H9 (cell line): ENCODE measurements around the gene ANKH. TPM values are rescaled to one million over a fixed set of nuclear protein-coding genes. Genes with fewer than 3 reads are reported as not detected.

Experiments
- DNase-seq: peaks from one replicate; pipeline ENCODE4 v3.0.0-alpha.2; 2017
- H2AFZ ChIP-seq: one replicate; pipeline ENCODE4 v1.6.1; 2013; ENCODE audit warnings: mild to moderate bottlenecking, low read length, control low read depth, moderate library complexity
- H2AK5ac ChIP-seq: 2 replicates; pipeline ENCODE4 v1.6.1; 2013; ENCODE audit warnings: low read length, control low read depth, mixed read lengths; ENCODE audit not compliant: insufficient read length
- H2BK120ac ChIP-seq: one replicate; pipeline ENCODE4 v1.6.1; 2013; ENCODE audit warnings: low read depth, mild to moderate bottlenecking, low read length, control low read depth, inconsistent platforms; ENCODE audit not compliant: poor library complexity, severe bottlenecking
- H2BK12ac ChIP-seq: 2 replicates; pipeline ENCODE4 v1.6.1; 2013; ENCODE audit warnings: low read length, control low read depth, mixed read lengths, low read depth; ENCODE audit not compliant: insufficient read length
- H2BK15ac ChIP-seq: 2 replicates; pipeline ENCODE4 v1.6.1; 2013; ENCODE audit warnings: low read depth, low read length, control low read depth
- H2BK20ac ChIP-seq: one replicate; pipeline ENCODE4 v1.6.1; 2013; ENCODE audit warnings: low read depth, mild to moderate bottlenecking, low read length, control low read depth, inconsistent platforms; ENCODE audit not compliant: poor library complexity, severe bottlenecking
- H2BK5ac ChIP-seq: 2 replicates; pipeline ENCODE4 v1.6.1; 2013; ENCODE audit warnings: low read length, control low read depth, mixed read lengths; ENCODE audit not compliant: insufficient read length
- H3K14ac ChIP-seq: 2 replicates; pipeline ENCODE4 v1.6.1; 2013; ENCODE audit warnings: low read length, control low read depth; ENCODE audit not compliant: insufficient read depth
- H3K18ac ChIP-seq: 2 replicates; pipeline ENCODE4 v1.6.1; 2013; ENCODE audit warnings: low read depth, mild to moderate bottlenecking, mixed read lengths, low read length, control low read depth; ENCODE audit not compliant: insufficient read length
- H3K23ac ChIP-seq: 2 replicates; pipeline ENCODE4 v1.6.1; 2013; ENCODE audit warnings: low read length, control low read depth, mixed read lengths, low read depth; ENCODE audit not compliant: insufficient read length
- H3K23me2 ChIP-seq: 2 replicates; pipeline ENCODE4 v1.6.1; 2013; ENCODE audit warnings: low read depth, mild to moderate bottlenecking, mixed read lengths, low read length, control low read depth; ENCODE audit not compliant: insufficient read length, poor library complexity, severe bottlenecking
- H3K27ac ChIP-seq: 2 replicates; pipeline ENCODE4 v1.5.1; 2013; ENCODE audit warnings: low read length, control low read depth, mixed read lengths, low read depth; ENCODE audit not compliant: insufficient read length
- H3K27me3 ChIP-seq: 2 replicates; pipeline ENCODE4 v1.6.1; 2013; ENCODE audit warnings: low read length, control low read depth, inconsistent platforms; ENCODE audit not compliant: insufficient read depth
- H3K4ac ChIP-seq: 2 replicates; pipeline ENCODE4 v1.6.1; 2013; ENCODE audit warnings: low read depth, mild to moderate bottlenecking, control low read depth, inconsistent platforms, low read length, moderate library complexity
- H3K4me1 ChIP-seq: 2 replicates; pipeline ENCODE4 v1.6.1; 2013; ENCODE audit warnings: low read length, control low read depth, inconsistent platforms; ENCODE audit not compliant: insufficient read depth
- H3K4me2 ChIP-seq: 2 replicates; pipeline ENCODE4 v1.6.1; 2013; ENCODE audit warnings: low read length, control low read depth, mixed read lengths; ENCODE audit not compliant: insufficient read length, insufficient read depth
- H3K56ac ChIP-seq: 2 replicates; pipeline ENCODE4 v1.6.1; 2013; ENCODE audit warnings: low read depth, mild to moderate bottlenecking, mixed read lengths, low read length, control low read depth; ENCODE audit not compliant: insufficient read length
- H3K79me1 ChIP-seq: 2 replicates; pipeline ENCODE4 v1.6.1; 2013; ENCODE audit warnings: low read depth, mild to moderate bottlenecking, moderate library complexity, low read length, control low read depth, inconsistent platforms; ENCODE audit not compliant: insufficient read depth, poor library complexity, severe bottlenecking
- H3K79me2 ChIP-seq: 2 replicates; pipeline ENCODE4 v1.6.1; 2013; ENCODE audit warnings: low read length, control low read depth, inconsistent platforms; ENCODE audit not compliant: insufficient read depth
- H3K9ac ChIP-seq: 2 replicates; pipeline ENCODE4 v1.6.1; 2013; ENCODE audit warnings: low read length, control low read depth, mixed read lengths; ENCODE audit not compliant: insufficient read length; ENCODE audit errors: extremely low read depth
- H3K9me3 ChIP-seq: one replicate; pipeline ENCODE4 v1.6.1; 2013; ENCODE audit warnings: low read depth, low read length, inconsistent platforms; ENCODE audit not compliant: control insufficient read depth
- H3T11ph ChIP-seq: one replicate; pipeline ENCODE4 v1.6.1; 2013; ENCODE audit warnings: mild to moderate bottlenecking, low read length, control low read depth, inconsistent platforms
- H4K20me1 ChIP-seq: one replicate; pipeline ENCODE4 v1.6.1; 2013; ENCODE audit not compliant: control insufficient read depth, insufficient read length, insufficient read depth
- H4K5ac ChIP-seq: 2 replicates; pipeline ENCODE4 v1.6.1; 2013; ENCODE audit warnings: low read depth, mild to moderate bottlenecking, mixed read lengths, low read length, control low read depth; ENCODE audit not compliant: insufficient read length
- H4K8ac ChIP-seq: replicated peaks from 2 replicates; pipeline ENCODE4 v1.6.1; 2013; ENCODE audit warnings: low read length, control low read depth, mixed read lengths, low read depth; ENCODE audit not compliant: insufficient read length
- H4K91ac ChIP-seq: 2 replicates; pipeline ENCODE4 v1.6.1; 2013; ENCODE audit warnings: low read depth, mild to moderate bottlenecking, moderate library complexity, mixed read lengths, low read length, control low read depth; ENCODE audit not compliant: insufficient read length
- H3K27ac Mint-ChIP-seq, 3 experiments: 2 replicates in 2 of 3; 3 replicates in 1 of 3; pipeline ENCODE4 v1.8.0; 2020 to 2021; ENCODE audit warnings: mixed read lengths in 3 of 3, mild to moderate bottlenecking in 1 of 3, moderate library complexity in 1 of 3
- H3K27me3 Mint-ChIP-seq: 2 replicates; pipeline ENCODE4 v1.8.0; 2021; ENCODE audit warnings: low read depth, mild to moderate bottlenecking, moderate library complexity, mixed read lengths
- H3K36me3 Mint-ChIP-seq, 3 experiments: 2 replicates in 2 of 3; 3 replicates in 1 of 3; pipeline ENCODE4 v1.8.0; 2020 to 2021; ENCODE audit warnings: low read depth in 3 of 3, mixed read lengths in 3 of 3; ENCODE audit not compliant: insufficient read depth in 1 of 3
- H3K4me1 Mint-ChIP-seq, 2 experiments: 2 replicates each; pipeline ENCODE4 v1.8.0; 2020; ENCODE audit warnings: mixed read lengths in 2 of 2
- H3K4me3 Mint-ChIP-seq, 2 experiments: 2 replicates in 1 of 2; 3 replicates in 1 of 2; pipeline ENCODE4 v1.8.0; 2020 to 2021; ENCODE audit warnings: mild to moderate bottlenecking in 2 of 2, mixed read lengths in 2 of 2, moderate library complexity in 1 of 2
- H3K9me3 Mint-ChIP-seq, 2 experiments: 2 replicates in 1 of 2; 3 replicates in 1 of 2; pipeline ENCODE4 v1.8.0; 2020; ENCODE audit warnings: mild to moderate bottlenecking in 2 of 2, mixed read lengths in 2 of 2, moderate library complexity in 1 of 2
- CTCF ChIP-seq: fragments of 200-600 bp; sonication (generic); conservative IDR thresholded peaks from 3 replicates; pipeline ENCODE4 v1.8.0; 2021; ENCODE audit warnings: antibody characterized with exemption, mild to moderate bottlenecking
- WGBS: extraction: QIAGEN DNeasy Blood & Tissue Kit; methylation state at CpG from one replicate; pipeline ENCODE4 v1.1.7; 2013; ENCODE audit warnings: missing lambda C conversion rate, low lambda C conversion rate, mixed read lengths; ENCODE audit not compliant: insufficient read length; ENCODE audit errors: extremely low coverage; 5-methylcytosine and 5-hydroxymethylcytosine counted together
- total RNA-seq: library from RNA; stranded (reverse); gene quantifications from 2 replicates; pipeline ENCODE4 v1.2.1, GENCODE V29; 2021

ANKH gene
- total RNA-seq, 1 experiment from 2014 or later, result 9.6 TPM

GRCh38 chr5:14767053-14767452 is 104.5 kb downstream of the ANKH start:
- Mint-ChIP-seq H3K27me3 (no peaks in the 10 kb centered on the region), H3K4me1 (no peaks in the 10 kb centered on the region), H3K36me3 (no peaks in the 10 kb centered on the region), H3K27ac (no peak overlapping the region), H3K9me3 (no peaks in the 10 kb centered on the region), H3K4me3 (no peak overlapping the region)
- Histone ChIP-seq H4K8ac (no peak overlapping the region), H3K4me1 (no peaks in the 10 kb centered on the region), H3K23me2 (no peaks in the 10 kb centered on the region), H3K79me2 (no peaks in the 10 kb centered on the region), H2AK5ac (no peak overlapping the region), H3K4ac (no peak overlapping the region), H2BK120ac (no peak overlapping the region), H3K56ac (no peak overlapping the region), H3K27ac (no peak overlapping the region), H3K9ac (no peak overlapping the region), H2AFZ (no peak overlapping the region), H4K5ac (no peak overlapping the region), H3K18ac (no peak overlapping the region), H3K4me2 (no peak overlapping the region), H3K14ac (no peak overlapping the region), H4K20me1 (no peaks in the 10 kb centered on the region), H2BK15ac (no peak overlapping the region), H2BK5ac (no peak overlapping the region), H3K9me3 (no peaks in the 10 kb centered on the region), H3T11ph (no peak overlapping the region), H3K27me3 (no peaks in the 10 kb centered on the region), H2BK12ac (no peak overlapping the region), H3K23ac (no peak overlapping the region), H3K79me1 (no peaks in the 10 kb centered on the region), H2BK20ac (no peak overlapping the region), H4K91ac (no peak overlapping the region)
- no CpG with 5 or more reads among the region's 5 CpGs for WGBS
- no peak for TF ChIP-seq CTCF
- DNase-seq, result no peak
